Astrocyte of the cerebellum (primary cell): ENCODE measurements around the gene ATP8A1.

ENCODE experiments used
- DNase-seq: peaks from one replicate; pipeline ENCODE4 v3.0.0-alpha.2; 2011; ENCODE audit warnings: low read depth
- H3K4me3 ChIP-seq: 2 replicates; pipeline ENCODE4 v1.5.1; 2011; ENCODE audit warnings: mild to moderate bottlenecking, low read depth, low read length, moderate library complexity
- in situ Hi-C: cut with HindIII; loops from 2 replicates; pipeline ENCODE4 v1.10.0; 2017; ENCODE audit warnings: low sequenced_read_pairs
- TF ChIP-seq, protein P1 (sequence below): IDR thresholded peaks from 2 replicates; pipeline ENCODE4 v1.5.1; 2012; ENCODE audit warnings: low read length, low read depth, moderate library complexity, mild to moderate bottlenecking; ENCODE audit errors: missing control alignments

The ATP8A1 gene

GRCh38 chr4:42617030-42617429, 39.9 kb downstream of the ATP8A1 start:
- TF ChIP-seq, protein P1, sequence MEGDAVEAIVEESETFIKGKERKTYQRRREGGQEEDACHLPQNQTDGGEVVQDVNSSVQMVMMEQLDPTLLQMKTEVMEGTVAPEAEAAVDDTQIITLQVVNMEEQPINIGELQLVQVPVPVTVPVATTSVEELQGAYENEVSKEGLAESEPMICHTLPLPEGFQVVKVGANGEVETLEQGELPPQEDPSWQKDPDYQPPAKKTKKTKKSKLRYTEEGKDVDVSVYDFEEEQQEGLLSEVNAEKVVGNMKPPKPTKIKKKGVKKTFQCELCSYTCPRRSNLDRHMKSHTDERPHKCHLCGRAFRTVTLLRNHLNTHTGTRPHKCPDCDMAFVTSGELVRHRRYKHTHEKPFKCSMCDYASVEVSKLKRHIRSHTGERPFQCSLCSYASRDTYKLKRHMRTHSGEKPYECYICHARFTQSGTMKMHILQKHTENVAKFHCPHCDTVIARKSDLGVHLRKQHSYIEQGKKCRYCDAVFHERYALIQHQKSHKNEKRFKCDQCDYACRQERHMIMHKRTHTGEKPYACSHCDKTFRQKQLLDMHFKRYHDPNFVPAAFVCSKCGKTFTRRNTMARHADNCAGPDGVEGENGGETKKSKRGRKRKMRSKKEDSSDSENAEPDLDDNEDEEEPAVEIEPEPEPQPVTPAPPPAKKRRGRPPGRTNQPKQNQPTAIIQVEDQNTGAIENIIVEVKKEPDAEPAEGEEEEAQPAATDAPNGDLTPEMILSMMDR, result no peak
- DNase-seq, result no peak
- in situ Hi-C loops, result no loop called here
- H3K4me3 ChIP-seq, result no peak overlapping the region

DNA sequence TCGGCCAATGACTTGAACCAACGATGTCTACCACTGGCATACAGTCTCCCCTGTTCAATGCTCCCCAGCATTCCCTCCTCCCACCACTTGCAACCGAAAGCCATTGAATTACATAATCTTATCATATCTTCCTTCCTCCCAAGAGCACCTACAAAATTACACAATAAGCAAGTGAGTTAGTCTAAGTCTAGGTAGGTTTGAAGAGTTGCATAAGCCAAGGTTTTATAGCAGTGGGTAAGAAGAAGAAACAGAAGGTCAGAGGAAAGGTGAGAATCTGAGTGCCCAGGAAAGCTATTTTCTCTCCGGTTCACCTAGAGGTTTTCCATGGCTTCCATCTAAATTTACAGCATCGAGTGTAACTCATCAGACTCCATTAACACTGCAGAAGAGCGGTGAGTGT, 40.3 kb downstream of the ATP8A1 start:
- no peak overlapping the region for H3K4me3 ChIP-seq
- in situ Hi-C loops, result no loop called here
- TF ChIP-seq, protein P1, result no peak
- no peak for DNase-seq

DNA sequence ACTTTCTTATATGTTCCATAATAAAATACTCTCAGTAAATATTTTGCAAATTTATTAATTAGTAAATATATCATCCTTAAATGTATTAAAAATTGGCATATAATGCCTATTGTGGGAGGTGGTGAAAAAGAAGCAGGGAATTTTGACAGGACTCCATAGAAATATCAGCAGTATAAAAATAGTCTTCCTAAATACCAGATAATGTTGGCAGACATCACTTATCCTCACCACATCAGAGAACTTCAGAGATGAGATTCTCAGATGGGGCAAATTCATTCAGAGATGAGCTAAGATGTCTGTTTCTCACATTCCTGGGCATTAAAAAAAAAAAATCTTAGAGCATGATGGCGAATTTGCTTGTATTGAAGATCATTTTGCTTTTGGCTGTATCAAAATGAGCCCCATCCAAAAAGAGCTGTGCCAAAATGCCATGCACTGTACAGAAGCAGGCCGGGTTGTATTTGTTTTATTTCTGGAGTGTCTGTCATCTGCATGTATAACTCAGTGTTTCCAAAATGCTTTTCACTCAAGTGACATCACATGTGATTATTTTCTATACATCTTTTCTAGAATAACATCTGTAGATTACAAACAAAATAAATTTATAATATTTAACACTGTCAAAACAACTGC, 41.7 kb downstream of the ATP8A1 start:
- TF ChIP-seq, protein P1, result no peak
- in situ Hi-C loops, result no loop called here

DNA sequence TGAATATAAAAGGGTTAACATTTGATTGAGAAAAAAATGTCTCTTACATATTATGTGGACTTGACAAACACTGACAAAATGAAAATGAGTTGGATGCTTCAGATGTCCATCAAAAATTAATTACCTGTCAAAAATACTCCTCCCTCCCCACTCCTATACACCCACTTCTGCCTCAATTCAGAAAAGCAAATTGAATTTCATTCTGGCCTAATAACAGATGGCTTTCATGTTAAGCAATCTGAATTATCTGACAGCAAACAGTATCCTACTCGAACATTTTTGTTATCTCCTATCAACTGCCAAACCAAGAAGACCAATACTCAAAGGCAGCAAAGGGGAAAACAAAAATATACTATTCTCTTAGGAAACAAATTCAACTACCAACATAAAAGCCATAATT, 44.0 kb downstream of the ATP8A1 start:
- TF ChIP-seq, protein P1, result no peak
- in situ Hi-C loops, result no loop called here
- no peak for DNase-seq
- H3K4me3 ChIP-seq, result no peak overlapping the region

More for the DNA sequence above, 41.7 kb downstream of the ATP8A1 start:
- H3K4me3 ChIP-seq, result no peak overlapping the region
- no peak for DNase-seq

DNA sequence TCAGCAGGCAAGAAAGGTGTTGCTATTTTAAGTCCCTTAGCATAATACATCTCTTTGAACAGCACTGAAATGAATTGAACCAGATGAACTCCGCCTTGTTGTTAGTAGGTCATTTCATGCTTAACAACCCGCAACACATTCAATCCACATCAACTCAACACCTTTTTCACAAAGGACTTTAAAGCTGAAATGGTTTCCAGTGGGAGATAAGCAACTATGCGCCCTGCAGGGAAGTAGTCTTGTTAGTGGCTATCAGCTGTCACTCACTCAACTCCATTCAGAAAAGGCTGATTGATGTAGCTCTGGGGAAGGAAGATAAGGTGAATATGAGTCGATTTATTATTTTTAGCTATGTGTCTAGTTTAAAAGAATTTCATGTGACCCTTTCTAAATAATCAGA, 46.0 kb downstream of the ATP8A1 start:
- no peak for DNase-seq
- in situ Hi-C loops, result no loop called here
- TF ChIP-seq, protein P1, result no peak

GRCh38 chr4:42609051-42609450, 47.9 kb downstream of the ATP8A1 start:
- DNase-seq, result no peak
- no peak overlapping the region for H3K4me3 ChIP-seq
- in situ Hi-C loops, result no loop called here
- TF ChIP-seq, protein P1, result no peak

More for the DNA sequence above, 46.0 kb downstream of the ATP8A1 start:
- H3K4me3 ChIP-seq, result no peak overlapping the region
